Measurements from ENCODE around the gene PCA3. TPM values are rescaled to one million over a fixed set of nuclear protein-coding genes. Genes with fewer than 3 reads are reported as not detected.

Gene PCA3
- total RNA-seq, 6 experiments from 2014 or later: not detected

- no peak overlapping the region for H3K27ac Mint-ChIP-seq
- no peaks in the 10 kb centered on the region for H3K4me1 Mint-ChIP-seq (ENCODE audit: low read depth)
- no peaks in the 10 kb centered on the region for H3K36me3 Mint-ChIP-seq (ENCODE audit: low read depth)
- TF ChIP-seq, protein P1, sequence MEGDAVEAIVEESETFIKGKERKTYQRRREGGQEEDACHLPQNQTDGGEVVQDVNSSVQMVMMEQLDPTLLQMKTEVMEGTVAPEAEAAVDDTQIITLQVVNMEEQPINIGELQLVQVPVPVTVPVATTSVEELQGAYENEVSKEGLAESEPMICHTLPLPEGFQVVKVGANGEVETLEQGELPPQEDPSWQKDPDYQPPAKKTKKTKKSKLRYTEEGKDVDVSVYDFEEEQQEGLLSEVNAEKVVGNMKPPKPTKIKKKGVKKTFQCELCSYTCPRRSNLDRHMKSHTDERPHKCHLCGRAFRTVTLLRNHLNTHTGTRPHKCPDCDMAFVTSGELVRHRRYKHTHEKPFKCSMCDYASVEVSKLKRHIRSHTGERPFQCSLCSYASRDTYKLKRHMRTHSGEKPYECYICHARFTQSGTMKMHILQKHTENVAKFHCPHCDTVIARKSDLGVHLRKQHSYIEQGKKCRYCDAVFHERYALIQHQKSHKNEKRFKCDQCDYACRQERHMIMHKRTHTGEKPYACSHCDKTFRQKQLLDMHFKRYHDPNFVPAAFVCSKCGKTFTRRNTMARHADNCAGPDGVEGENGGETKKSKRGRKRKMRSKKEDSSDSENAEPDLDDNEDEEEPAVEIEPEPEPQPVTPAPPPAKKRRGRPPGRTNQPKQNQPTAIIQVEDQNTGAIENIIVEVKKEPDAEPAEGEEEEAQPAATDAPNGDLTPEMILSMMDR (IDR thresholded peaks at IDR 0.05): no peak
- peaks cover 20% of the 10 kb centered on the region for H3K27me3 Mint-ChIP-seq (ENCODE audit: insufficient read depth)
- H3K4me3 Mint-ChIP-seq: no peak overlapping the region
- no peak for DNase-seq
- no peaks in the 10 kb centered on the region for H3K9me3 Mint-ChIP-seq
Measured at GRCh38 chr9:76803083-76803482, 38.8 kb downstream of the PCA3 start.

DNA sequence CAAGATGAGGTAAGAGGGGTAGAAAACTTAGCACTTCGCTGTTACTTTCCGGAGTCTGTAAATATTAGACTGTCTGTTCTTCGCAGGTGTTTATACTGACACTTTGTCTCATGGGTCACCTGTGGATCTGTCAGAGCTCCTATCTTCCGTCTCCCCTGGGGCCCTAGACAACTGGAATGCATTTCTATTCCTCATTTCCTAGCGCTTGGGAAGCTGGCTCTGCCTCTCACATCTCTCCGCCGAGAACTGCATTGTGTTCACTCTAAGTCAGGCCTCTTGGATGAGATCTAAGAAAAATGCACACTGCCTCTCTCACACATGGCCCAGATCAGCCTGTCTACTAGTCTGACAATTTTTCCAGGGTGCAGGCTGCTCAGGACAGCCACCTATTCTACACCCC is 39.5 kb downstream of the PCA3 start:
- H3K36me3 Mint-ChIP-seq (ENCODE audit: low read depth): no peaks in the 10 kb centered on the region
- no peaks in the 10 kb centered on the region for H3K9me3 Mint-ChIP-seq
- peaks cover 21% of the 10 kb centered on the region for H3K27me3 Mint-ChIP-seq (ENCODE audit: insufficient read depth)
- DNase-seq: no peak
- H3K4me3 Mint-ChIP-seq: no peak overlapping the region
- no peak overlapping the region for H3K27ac Mint-ChIP-seq
- TF ChIP-seq, protein P1 (IDR thresholded peaks at IDR 0.05): no peak
- H3K4me1 Mint-ChIP-seq (ENCODE audit: low read depth): no peaks in the 10 kb centered on the region; the same call in 1 of the 2 replicates

GRCh38 chr9:76808636-76809035 is 44.4 kb downstream of the PCA3 start:
- no peak overlapping the region for H3K27ac Mint-ChIP-seq
- H3K4me1 Mint-ChIP-seq (ENCODE audit: low read depth): no peaks in the 10 kb centered on the region; the same call in 1 of the 2 replicates
- H3K4me3 Mint-ChIP-seq: no peak overlapping the region
- H3K9me3 Mint-ChIP-seq: no peaks in the 10 kb centered on the region
- TF ChIP-seq, protein P1 (IDR thresholded peaks at IDR 0.05): no peak
- peaks cover 24% of the 10 kb centered on the region for H3K27me3 Mint-ChIP-seq (ENCODE audit: insufficient read depth)
- DNase-seq: no peak
- no peaks in the 10 kb centered on the region for H3K36me3 Mint-ChIP-seq (ENCODE audit: low read depth)

GRCh38 chr9:76810377-76810957 is 46.2 kb downstream of the PCA3 start:
- TF ChIP-seq, protein P1 (IDR thresholded peaks at IDR 0.05): peak; percentile 96
- H3K27me3 Mint-ChIP-seq (ENCODE audit: insufficient read depth): peaks cover 15% of the 10 kb centered on the region
- H3K27ac Mint-ChIP-seq: no peak overlapping the region
- DNase-seq: peak; percentile 51
- H3K4me3 Mint-ChIP-seq: no peak overlapping the region
- no peaks in the 10 kb centered on the region; the same call in 1 of the 2 replicates for H3K4me1 Mint-ChIP-seq (ENCODE audit: low read depth)
- H3K36me3 Mint-ChIP-seq (ENCODE audit: low read depth): no peaks in the 10 kb centered on the region
- no peaks in the 10 kb centered on the region for H3K9me3 Mint-ChIP-seq

DNA sequence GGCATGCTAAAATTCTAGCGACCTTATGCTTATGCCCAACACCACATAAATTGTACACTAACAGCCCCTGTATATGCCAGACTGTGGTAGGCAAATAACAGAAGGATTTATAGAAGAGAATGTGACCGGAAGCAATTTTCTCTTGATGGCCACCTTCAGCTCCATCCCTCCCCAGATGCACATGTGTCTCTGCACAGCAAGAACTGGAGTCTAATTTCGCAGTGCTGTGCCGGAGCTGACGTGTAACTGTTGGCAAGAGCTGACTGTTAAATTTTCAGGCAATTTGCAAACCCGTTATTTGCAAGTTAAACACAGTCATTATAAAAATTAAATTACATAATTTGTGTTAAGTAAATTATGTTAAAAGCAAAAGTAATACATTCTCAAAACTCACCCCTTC is 48.4 kb downstream of the PCA3 start:
- Mint-ChIP-seq H3K4me3 (no peak overlapping the region), H3K27me3 (ENCODE audit: insufficient read depth) (peaks cover 10% of the 10 kb centered on the region; the same call in 1 of the 2 replicates), H3K27ac (no peak overlapping the region), H3K36me3 (ENCODE audit: low read depth) (no peaks in the 10 kb centered on the region), H3K9me3 (no peaks in the 10 kb centered on the region), H3K4me1 (ENCODE audit: low read depth) (peaks cover 11% of the 10 kb centered on the region)
- TF ChIP-seq, protein P1 (IDR thresholded peaks at IDR 0.05): no peak
- DNase-seq: no peak
